ENCODE data around the gene ITGA8. TPM values are rescaled to one million over a fixed set of nuclear protein-coding genes. Genes with fewer than 3 reads are reported as not detected.
A peak's percentile ranks its signal among the peaks of the same experiment; 100 is the strongest.
"Not testable (repeated sequence)": the region's sequence is repeated elsewhere in the genome, so short reads cannot be mapped to it uniquely, and the experiment has no call there.

ITGA8 gene
- total RNA-seq, 1 experiment from 2014 or later, result not detected

GRCh38 chr10:15542817-15543216, 176.9 kb downstream of the ITGA8 start:
- ChIA-PET POLR2A (ENCODE audit: low non-redundant PET) (no interaction called here), CTCF (no interaction called here)
- no TSS peak for BruUV-seq (replicated peaks)
- no peak overlapping the region for H3K4me3 ChIP-seq (ENCODE audit: low read depth, low read length, poor library complexity, severe bottlenecking)
- TF ChIP-seq EZH2 (IDR thresholded peaks at IDR 0.05; ENCODE audit: borderline replicate concordance, low read depth, low read length, poor library complexity, severe bottlenecking), result no peak
- TF ChIP-seq, protein P1, sequence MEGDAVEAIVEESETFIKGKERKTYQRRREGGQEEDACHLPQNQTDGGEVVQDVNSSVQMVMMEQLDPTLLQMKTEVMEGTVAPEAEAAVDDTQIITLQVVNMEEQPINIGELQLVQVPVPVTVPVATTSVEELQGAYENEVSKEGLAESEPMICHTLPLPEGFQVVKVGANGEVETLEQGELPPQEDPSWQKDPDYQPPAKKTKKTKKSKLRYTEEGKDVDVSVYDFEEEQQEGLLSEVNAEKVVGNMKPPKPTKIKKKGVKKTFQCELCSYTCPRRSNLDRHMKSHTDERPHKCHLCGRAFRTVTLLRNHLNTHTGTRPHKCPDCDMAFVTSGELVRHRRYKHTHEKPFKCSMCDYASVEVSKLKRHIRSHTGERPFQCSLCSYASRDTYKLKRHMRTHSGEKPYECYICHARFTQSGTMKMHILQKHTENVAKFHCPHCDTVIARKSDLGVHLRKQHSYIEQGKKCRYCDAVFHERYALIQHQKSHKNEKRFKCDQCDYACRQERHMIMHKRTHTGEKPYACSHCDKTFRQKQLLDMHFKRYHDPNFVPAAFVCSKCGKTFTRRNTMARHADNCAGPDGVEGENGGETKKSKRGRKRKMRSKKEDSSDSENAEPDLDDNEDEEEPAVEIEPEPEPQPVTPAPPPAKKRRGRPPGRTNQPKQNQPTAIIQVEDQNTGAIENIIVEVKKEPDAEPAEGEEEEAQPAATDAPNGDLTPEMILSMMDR (conservative IDR thresholded peaks at IDR 0.05; ENCODE audit: low read depth, low read length), result no peak
- H3K27ac ChIP-seq (ENCODE audit: low read depth, low read length, poor library complexity, severe bottlenecking), result no peak overlapping the region
- DNase-seq (ENCODE audit: low spot score), result no peak
- no peaks in the 10 kb centered on the region for H3K4me1 ChIP-seq (ENCODE audit: insufficient read depth, low read length, poor library complexity, severe bottlenecking)
- H3K27me3 ChIP-seq (replicated peaks; ENCODE audit: insufficient read depth, low read depth, low read length, poor library complexity), result no peaks in the 10 kb centered on the region
- H3K9me3 ChIP-seq (ENCODE audit: low read depth, low read length, poor library complexity, severe bottlenecking), result no peaks in the 10 kb centered on the region
- intact Hi-C loops (cut with micrococcal nuclease; ENCODE audit: unreplicated experiment), result no loop called here
- H3K36me3 ChIP-seq (ENCODE audit: insufficient read depth, low read length, poor library complexity, severe bottlenecking), result no peaks in the 10 kb centered on the region

DNA sequence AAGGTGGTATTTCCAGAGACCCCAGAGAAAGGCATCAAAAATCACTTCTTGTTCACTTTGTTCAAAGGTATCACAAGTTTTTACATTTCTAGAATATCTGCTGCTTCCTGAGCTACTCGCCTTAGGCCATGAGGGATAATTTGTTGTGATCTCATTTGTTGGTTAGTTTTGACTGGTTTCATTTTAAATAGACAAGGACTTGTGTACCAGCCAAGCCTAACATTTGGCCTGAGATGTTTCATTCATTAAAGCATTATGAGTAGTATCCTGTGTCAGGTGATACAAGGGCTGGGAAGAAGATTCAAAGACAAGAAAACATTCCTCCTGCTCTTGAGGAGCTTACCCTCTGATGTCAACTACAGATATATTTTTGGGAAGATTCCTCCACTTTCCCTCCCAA, 178.3 kb downstream of the ITGA8 start:
- POLR2A ChIA-PET (ENCODE audit: low non-redundant PET), result no interaction called here
- intact Hi-C loops (cut with micrococcal nuclease; ENCODE audit: unreplicated experiment), result no loop called here
- Histone ChIP-seq H3K4me3 (ENCODE audit: low read depth, low read length, poor library complexity, severe bottlenecking) (no peak overlapping the region), H3K36me3 (ENCODE audit: insufficient read depth, low read length, poor library complexity, severe bottlenecking) (no peaks in the 10 kb centered on the region), H3K4me1 (ENCODE audit: insufficient read depth, low read length, poor library complexity, severe bottlenecking) (no peaks in the 10 kb centered on the region), H3K27ac (ENCODE audit: low read depth, low read length, poor library complexity, severe bottlenecking) (no peak overlapping the region), H3K27me3 (replicated peaks; ENCODE audit: insufficient read depth, low read depth, low read length, poor library complexity) (peaks cover 5% of the 10 kb centered on the region), H3K9me3 (ENCODE audit: low read depth, low read length, poor library complexity, severe bottlenecking) (no peaks in the 10 kb centered on the region)
- CTCF ChIA-PET, result no interaction called here
- TF ChIP-seq, protein P1 (conservative IDR thresholded peaks at IDR 0.05; ENCODE audit: low read depth, low read length), result no peak
- TF ChIP-seq EZH2 (IDR thresholded peaks at IDR 0.05; ENCODE audit: borderline replicate concordance, low read depth, low read length, poor library complexity, severe bottlenecking), result no peak
- DNase-seq (ENCODE audit: low spot score), result no peak
- no TSS peak for BruUV-seq (replicated peaks)

DNA sequence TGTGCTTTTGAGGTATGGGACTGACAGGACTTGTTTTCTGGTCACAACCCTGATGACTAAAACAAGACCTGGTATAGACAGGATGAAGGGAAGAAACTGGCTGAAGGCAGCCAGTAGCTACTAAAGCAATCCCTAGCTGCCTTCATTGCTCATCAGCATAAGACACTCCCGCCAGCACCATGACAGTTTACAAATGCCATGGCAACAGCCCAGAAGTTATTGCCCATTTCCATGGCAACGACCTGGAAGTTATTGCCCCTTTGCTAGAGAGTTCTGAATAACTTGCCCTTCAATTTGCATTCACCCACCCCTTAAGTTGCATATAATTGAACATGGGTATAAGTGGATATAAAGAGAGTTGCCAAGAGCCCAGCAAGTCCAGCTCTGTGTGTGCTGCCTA, 179.0 kb downstream of the ITGA8 start:
- H3K4me3 ChIP-seq (ENCODE audit: low read depth, low read length, poor library complexity, severe bottlenecking), result no peak overlapping the region
- H3K4me1 ChIP-seq (ENCODE audit: insufficient read depth, low read length, poor library complexity, severe bottlenecking), result no peaks in the 10 kb centered on the region
- BruUV-seq (replicated peaks), result no TSS peak
- no peak for TF ChIP-seq EZH2 (IDR thresholded peaks at IDR 0.05; ENCODE audit: borderline replicate concordance, low read depth, low read length, poor library complexity, severe bottlenecking)
- no peaks in the 10 kb centered on the region for H3K36me3 ChIP-seq (ENCODE audit: insufficient read depth, low read length, poor library complexity, severe bottlenecking)
- ChIA-PET POLR2A (ENCODE audit: low non-redundant PET) (no interaction called here), CTCF (no interaction called here)
- no peak overlapping the region for H3K27ac ChIP-seq (ENCODE audit: low read depth, low read length, poor library complexity, severe bottlenecking)
- no peaks in the 10 kb centered on the region for H3K9me3 ChIP-seq (ENCODE audit: low read depth, low read length, poor library complexity, severe bottlenecking)
- DNase-seq (ENCODE audit: low spot score), result peak; percentile 5
- peaks cover 5% of the 10 kb centered on the region for H3K27me3 ChIP-seq (replicated peaks; ENCODE audit: insufficient read depth, low read depth, low read length, poor library complexity)
- intact Hi-C loops (cut with micrococcal nuclease; ENCODE audit: unreplicated experiment), result no loop called here

GRCh38 chr10:15539262-15539661, 180.5 kb downstream of the ITGA8 start:
- BruUV-seq (replicated peaks), result no TSS peak
- Histone ChIP-seq H3K4me3 (ENCODE audit: low read depth, low read length, poor library complexity, severe bottlenecking) (no peak overlapping the region), H3K27me3 (replicated peaks; ENCODE audit: insufficient read depth, low read depth, low read length, poor library complexity) (peaks cover 5% of the 10 kb centered on the region), H3K4me1 (ENCODE audit: insufficient read depth, low read length, poor library complexity, severe bottlenecking) (no peaks in the 10 kb centered on the region), H3K27ac (ENCODE audit: low read depth, low read length, poor library complexity, severe bottlenecking) (no peak overlapping the region), H3K36me3 (ENCODE audit: insufficient read depth, low read length, poor library complexity, severe bottlenecking) (no peaks in the 10 kb centered on the region), H3K9me3 (ENCODE audit: low read depth, low read length, poor library complexity, severe bottlenecking) (no peaks in the 10 kb centered on the region)
- CTCF ChIA-PET, result no interaction called here
- DNase-seq (ENCODE audit: low spot score), result no peak
- TF ChIP-seq, protein P1 (conservative IDR thresholded peaks at IDR 0.05; ENCODE audit: low read depth, low read length), result no peak
- intact Hi-C loops (cut with micrococcal nuclease; ENCODE audit: unreplicated experiment), result no loop called here
- POLR2A ChIA-PET (ENCODE audit: low non-redundant PET), result no interaction called here

- H3K27me3 ChIP-seq (replicated peaks; ENCODE audit: insufficient read depth, low read depth, low read length, poor library complexity); H3K9me3 ChIP-seq (ENCODE audit: low read depth, low read length, poor library complexity, severe bottlenecking); POLR2A ChIA-PET (ENCODE audit: low non-redundant PET); intact Hi-C loops (cut with micrococcal nuclease; ENCODE audit: unreplicated experiment); CTCF ChIA-PET; H3K4me3 ChIP-seq (ENCODE audit: low read depth, low read length, poor library complexity, severe bottlenecking); H3K27ac ChIP-seq (ENCODE audit: low read depth, low read length, poor library complexity, severe bottlenecking); H3K4me1 ChIP-seq (ENCODE audit: insufficient read depth, low read length, poor library complexity, severe bottlenecking); DNase-seq (ENCODE audit: low spot score); BruUV-seq (replicated peaks); H3K36me3 ChIP-seq (ENCODE audit: insufficient read depth, low read length, poor library complexity, severe bottlenecking): not testable (repeated sequence)
These were observed 184.7 kb downstream of the ITGA8 start for GRCh38 chr10:15534928-15535538.
